GM15510 (cell line): ENCODE data around the gene PREX1.

Source experiments
- POLR2A ChIP-seq: IDR thresholded peaks from 3 replicates; pipeline ENCODE4 v1.6.1; 2011; ENCODE audit warnings: borderline replicate concordance; ENCODE audit not compliant: insufficient read length; ENCODE audit errors: extremely low read depth

Gene PREX1

GRCh38 chr20:48636301-48636700, 191.5 kb downstream of the PREX1 start:
- TF ChIP-seq POLR2A: no peak

DNA sequence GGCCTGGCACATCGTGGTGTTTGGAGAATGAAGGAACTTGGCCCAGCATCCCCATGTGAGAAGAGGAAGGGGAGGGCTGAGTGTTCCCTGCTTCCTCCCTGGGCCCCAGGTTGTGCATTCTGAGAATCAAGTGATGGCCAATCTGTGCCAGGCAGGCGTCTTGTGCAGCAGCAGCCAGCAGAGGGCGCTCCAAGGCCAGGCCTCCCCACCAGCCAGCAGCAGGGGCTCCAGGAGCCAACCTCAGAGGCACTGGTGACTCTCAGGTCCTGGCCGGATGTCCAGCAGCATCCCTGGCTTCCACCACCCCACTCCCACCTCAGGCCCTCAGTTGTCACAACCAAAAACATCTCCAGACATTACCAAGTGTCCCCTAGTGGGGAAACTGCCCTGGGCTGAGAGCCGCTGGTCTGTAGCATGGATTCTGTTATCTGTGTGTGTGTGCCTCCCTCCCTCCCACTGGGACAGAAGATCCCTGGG, 192.0 kb downstream of the PREX1 start:
- no peak for TF ChIP-seq POLR2A

GRCh38 chr20:48635361-48635760, 192.4 kb downstream of the PREX1 start:
- TF ChIP-seq POLR2A: peak; percentile 9

GRCh38 chr20:48634641-48635040, 193.2 kb downstream of the PREX1 start:
- no peak for TF ChIP-seq POLR2A

GRCh38 chr20:48633620-48634257, 194.1 kb downstream of the PREX1 start:
- no peak for TF ChIP-seq POLR2A

DNA sequence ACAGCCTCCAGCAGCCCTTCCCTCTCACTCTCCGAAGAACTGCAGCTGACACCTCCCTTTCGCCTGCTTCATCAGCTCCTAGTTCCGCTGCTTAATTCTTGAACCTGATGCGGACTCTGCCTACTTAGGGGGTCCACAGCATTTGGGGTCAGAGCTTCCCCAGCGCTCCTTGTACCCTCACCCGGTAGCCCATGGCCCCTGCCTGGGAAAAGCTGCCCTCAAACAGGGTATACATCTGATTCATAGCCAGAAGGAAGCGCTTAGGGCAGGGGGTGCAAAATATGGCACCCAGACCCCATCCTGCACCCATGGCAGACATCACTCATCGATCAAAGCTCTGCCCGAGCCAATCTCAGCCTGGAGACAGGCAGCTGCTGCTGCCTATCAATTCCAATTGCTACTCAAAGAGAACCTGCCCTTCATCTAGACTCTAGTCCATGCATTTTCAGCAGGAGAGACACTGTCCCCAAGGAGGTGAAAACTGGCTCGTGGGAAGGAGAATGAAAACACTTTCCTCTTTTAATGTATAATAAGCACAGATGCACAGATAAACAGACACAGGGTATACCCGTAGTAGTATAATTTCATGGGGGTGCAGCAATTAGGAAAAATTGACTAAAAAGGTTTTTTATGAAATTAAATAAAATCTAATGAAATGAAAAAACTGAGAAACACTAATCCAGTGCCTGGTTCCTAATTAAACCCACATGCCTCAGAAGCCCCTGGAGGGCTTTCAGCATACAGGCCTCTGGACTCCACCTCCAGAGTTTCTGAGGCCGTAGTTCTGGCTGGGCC, 194.8 kb downstream of the PREX1 start:
- TF ChIP-seq POLR2A: no peak

GRCh38 chr20:48632017-48632824, 195.6 kb downstream of the PREX1 start:
- no peak for TF ChIP-seq POLR2A

DNA sequence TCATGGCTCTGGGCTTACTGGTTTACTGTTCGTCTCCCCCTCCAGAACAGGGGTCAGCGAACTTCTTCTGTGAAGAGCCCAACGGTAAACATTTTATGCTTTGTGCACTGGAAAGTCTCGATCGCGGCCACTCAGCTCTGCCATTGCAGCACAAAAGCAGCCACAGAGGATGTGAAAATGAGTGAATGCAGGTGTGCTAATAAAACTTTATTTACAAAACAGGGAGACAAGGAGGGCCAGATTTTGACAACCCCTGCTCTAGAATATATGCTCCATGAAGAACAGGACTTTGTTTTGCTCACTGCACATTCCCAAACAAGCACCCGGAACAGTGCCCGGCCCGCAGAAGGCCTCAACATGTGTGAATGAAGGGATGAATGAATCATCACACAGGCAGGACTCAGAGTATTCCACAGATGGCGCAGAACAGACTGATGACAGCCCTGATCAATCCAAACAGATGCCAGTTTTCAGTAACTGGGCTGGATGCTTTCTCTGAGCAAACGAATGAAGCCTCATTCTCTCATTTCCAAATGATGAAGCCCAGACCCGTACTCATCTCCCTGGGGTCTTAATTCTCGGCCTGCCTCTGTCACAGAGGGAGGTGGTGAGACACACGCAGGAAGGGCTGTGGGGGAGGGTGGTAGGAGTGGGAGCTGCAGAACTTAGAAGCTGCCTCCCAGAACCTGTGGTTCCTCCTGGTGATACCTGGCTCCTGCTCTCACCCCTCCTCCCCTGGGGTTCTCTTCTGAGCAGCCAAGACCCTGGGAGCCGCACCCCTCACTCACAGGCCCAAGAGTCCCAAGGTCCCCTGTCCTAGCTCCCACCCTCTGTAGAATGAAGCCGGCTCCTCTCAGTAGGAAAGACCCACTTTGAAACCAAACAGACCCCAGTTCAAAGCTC, 196.4 kb downstream of the PREX1 start:
- TF ChIP-seq POLR2A: no peak

GRCh38 chr20:48630342-48631075, 197.3 kb downstream of the PREX1 start:
- no peak for TF ChIP-seq POLR2A

DNA sequence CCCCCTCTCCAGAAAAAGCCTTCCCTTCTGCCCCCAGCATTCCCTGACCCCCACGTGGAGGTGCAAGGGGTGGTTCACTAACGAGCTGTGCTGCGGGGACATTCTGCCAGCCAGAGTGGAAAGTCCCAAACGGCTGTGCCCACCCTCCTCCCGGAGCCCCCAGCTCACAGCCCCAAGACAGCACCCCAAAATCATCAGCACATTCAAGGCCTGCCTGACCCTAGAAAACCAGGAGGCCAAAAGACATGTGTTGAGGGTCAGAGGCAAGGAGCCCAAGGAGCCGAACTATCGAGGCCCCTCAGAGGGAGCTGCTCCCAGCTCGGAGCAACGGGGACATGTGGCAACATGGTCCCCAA, 197.9 kb downstream of the PREX1 start:
- no peak for TF ChIP-seq POLR2A

GRCh38 chr20:48629069-48629959, 198.5 kb downstream of the PREX1 start:
- TF ChIP-seq POLR2A: no peak

- TF ChIP-seq POLR2A: no peak
Measured at GRCh38 chr20:48627737-48628128, 200.1 kb downstream of the PREX1 start.

DNA sequence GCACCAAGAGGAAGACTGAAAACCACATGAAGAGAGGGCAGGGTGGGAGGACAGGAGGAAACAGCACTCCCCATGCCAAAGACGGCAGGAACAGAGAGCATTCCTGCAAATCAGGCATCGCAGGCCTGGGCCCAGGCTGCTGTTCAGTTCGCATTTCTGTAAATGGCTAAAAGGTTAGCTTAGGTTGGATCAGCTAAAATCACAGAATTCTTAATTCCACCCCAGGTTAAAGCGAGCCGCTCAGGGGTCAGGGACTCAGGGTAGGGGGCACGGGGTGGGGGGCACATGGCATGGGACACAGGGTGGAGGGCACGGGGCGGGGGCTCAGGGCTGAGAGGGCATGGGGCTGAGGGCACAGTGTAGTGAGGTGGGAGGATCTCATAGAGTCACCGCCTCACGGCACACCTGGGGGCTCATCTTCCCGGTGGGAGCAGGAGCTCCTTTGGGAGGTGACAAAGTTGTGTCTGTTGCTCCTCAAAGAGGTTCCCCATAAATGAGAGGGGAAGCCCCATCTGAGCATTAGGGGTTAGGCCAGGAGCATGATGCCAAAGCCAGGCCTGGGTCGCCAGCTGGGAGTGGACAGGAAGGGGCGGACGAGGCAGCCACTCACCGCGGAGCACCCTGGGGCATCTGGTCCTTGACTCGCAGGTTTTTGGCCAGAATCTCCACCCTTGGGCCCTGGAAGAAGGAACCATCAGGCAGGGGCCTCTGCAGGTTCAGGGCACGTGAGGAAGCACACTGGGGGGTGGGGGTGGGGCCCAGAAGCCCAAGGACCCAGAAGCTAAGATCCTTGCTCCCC, 200.7 kb downstream of the PREX1 start:
- no peak for TF ChIP-seq POLR2A
